ENCODE results near the gene SERPINA3. TPM values are rescaled to one million over a fixed set of nuclear protein-coding genes. Genes with fewer than 3 reads are reported as not detected.

SERPINA3 gene
- total RNA-seq, 1 donor from 2014 or later = not detected

DNA sequence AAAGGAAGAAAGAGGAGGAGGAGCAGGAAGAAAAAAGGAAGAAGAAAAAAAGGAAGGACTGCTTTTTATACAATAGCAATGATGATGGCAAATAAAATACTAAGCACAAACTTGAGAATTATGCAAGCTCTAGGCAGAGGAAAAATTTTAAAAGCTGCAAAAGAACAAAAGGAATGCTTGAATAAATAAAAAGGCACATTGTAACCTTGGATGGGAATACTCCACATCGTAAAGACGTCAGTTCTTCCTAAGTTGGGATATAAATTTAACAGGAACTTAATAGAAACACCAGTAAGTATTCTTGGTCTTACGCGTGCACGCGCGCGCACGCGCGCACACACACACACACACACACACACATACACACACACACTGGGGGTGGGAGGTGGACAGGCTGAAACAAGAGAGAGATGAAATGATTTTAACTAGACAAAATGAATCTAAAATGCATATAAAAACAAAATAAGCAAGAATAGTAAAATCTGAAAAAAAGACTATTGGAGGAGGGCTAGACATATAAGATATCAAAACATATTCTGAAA, 43.0 kb downstream of the SERPINA3 start:
- intact Hi-C loops (cut with micrococcal nuclease) = no loop called here
- no peak overlapping the region for H3K4me3 Mint-ChIP-seq
- H3K4me1 Mint-ChIP-seq = no peaks in the 10 kb centered on the region
- no peaks in the 10 kb centered on the region for H3K9me3 Mint-ChIP-seq
- H3K27ac Mint-ChIP-seq = no peak overlapping the region
- no peaks in the 10 kb centered on the region for H3K27me3 Mint-ChIP-seq
- DNase-seq = no peak
- H3K36me3 Mint-ChIP-seq (ENCODE audit: low read depth) = no peaks in the 10 kb centered on the region

DNA sequence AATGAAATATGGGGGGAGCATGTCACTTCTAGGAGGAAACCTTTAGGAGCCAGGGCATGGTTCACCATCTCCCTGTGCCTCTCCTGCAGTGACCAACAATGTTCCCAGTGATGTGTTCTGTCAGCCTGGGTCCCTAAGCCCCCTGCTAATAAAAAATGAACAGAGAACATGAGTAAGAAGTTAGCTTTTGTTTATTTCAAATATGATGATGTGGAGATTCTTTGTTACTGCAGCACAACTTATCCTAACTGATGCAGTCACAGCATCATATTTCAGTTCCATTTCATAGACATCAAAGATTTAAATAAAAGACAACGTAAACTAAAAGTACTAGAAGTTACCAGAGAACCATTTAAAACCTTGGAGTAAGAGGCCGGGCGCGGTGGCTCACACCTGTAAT, 43.9 kb downstream of the SERPINA3 start:
- no peaks in the 10 kb centered on the region for H3K4me1 Mint-ChIP-seq
- H3K27ac Mint-ChIP-seq = no peak overlapping the region
- intact Hi-C loops (cut with micrococcal nuclease) = no loop called here
- no peak for DNase-seq
- no peaks in the 10 kb centered on the region for H3K9me3 Mint-ChIP-seq
- H3K36me3 Mint-ChIP-seq (ENCODE audit: low read depth) = no peaks in the 10 kb centered on the region
- H3K4me3 Mint-ChIP-seq = no peak overlapping the region
- H3K27me3 Mint-ChIP-seq = no peaks in the 10 kb centered on the region

DNA sequence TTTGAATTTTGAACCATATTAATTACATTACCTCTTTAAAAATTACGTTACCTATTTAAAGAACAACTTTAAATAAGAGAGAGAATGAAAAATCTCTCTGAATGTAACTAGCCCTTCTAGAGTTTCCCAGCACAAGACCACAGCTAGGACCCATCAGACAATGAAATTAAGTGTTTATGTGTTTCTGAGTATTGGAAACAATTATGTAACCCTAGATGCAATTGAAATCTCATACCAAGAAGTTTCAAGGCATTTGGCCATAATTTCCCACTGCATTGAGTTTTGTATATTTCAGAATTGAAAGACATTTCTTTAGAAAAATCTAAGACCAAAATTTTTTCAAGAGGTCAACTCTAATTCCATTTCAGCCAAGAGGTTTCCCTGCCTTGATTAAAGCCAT, 47.1 kb downstream of the SERPINA3 start:
- Mint-ChIP-seq H3K27me3 (peaks cover 4% of the 10 kb centered on the region), H3K9me3 (no peaks in the 10 kb centered on the region), H3K4me1 (no peaks in the 10 kb centered on the region), H3K4me3 (no peak overlapping the region), H3K27ac (no peak overlapping the region), H3K36me3 (ENCODE audit: low read depth) (no peaks in the 10 kb centered on the region)
- no peak for DNase-seq
- intact Hi-C loops (cut with micrococcal nuclease) = no loop called here

DNA sequence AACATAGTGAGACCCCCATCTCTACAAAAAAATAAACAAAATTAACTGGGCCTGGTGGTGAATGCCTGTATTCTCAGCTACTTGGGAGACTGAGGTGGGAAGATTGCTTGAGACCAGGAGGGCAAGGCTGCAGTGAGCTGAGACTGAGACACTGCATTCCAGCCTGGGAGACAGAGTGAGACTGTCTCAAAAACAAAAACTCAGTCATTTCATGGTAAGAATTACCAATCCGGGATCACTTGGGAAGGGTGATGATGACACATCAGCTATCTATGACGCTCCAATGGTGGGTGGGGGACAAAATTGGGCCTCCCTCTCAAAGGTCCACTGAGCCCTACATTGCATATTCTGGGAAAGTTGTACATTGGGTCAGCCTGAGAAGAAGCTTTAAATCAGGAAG, 47.7 kb downstream of the SERPINA3 start:
- peaks cover 7% of the 10 kb centered on the region for H3K27me3 Mint-ChIP-seq
- H3K4me3 Mint-ChIP-seq = no peak overlapping the region
- no peak overlapping the region for H3K27ac Mint-ChIP-seq
- H3K4me1 Mint-ChIP-seq = no peaks in the 10 kb centered on the region
- DNase-seq = no peak
- H3K36me3 Mint-ChIP-seq (ENCODE audit: low read depth) = no peaks in the 10 kb centered on the region
- intact Hi-C loops (cut with micrococcal nuclease) = no loop called here
- no peaks in the 10 kb centered on the region for H3K9me3 Mint-ChIP-seq

DNA sequence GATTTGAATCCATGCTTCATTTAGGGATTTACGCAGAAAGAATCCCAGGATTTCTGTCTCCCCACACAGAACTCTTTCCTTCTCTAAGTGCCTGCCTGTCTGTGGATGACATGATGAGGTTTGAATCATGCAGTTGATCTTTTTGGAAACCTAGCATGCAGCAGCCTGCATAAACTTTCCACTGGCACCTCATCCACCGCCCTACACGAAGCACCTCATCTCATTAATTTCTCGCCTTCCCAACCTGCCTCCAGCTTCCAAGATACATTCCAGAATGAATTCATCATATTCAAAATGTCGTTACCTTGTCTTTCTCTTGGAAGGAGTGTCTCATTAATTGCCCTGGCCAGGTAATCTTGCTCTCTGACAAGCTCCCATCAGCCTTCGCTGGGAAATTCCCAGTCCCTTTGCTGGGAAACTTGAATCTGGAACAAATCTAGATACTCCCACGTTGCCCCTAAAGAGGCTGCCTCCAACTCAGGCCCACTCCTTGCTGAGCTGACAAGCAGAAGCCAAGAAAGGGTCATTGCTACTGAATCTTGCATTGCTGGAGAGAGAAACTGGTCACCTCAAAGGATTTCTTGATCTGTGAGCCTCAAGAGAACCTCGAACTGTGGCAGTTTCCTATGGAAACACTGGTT, 48.2 kb downstream of the SERPINA3 start:
- peaks cover 9% of the 10 kb centered on the region for H3K27me3 Mint-ChIP-seq
- no peak for DNase-seq
- no peaks in the 10 kb centered on the region for H3K36me3 Mint-ChIP-seq (ENCODE audit: low read depth)
- no peak overlapping the region for H3K4me3 Mint-ChIP-seq
- H3K4me1 Mint-ChIP-seq = no peaks in the 10 kb centered on the region
- intact Hi-C loops (cut with micrococcal nuclease) = no loop called here
- no peaks in the 10 kb centered on the region for H3K9me3 Mint-ChIP-seq
- H3K27ac Mint-ChIP-seq = no peak overlapping the region

DNA sequence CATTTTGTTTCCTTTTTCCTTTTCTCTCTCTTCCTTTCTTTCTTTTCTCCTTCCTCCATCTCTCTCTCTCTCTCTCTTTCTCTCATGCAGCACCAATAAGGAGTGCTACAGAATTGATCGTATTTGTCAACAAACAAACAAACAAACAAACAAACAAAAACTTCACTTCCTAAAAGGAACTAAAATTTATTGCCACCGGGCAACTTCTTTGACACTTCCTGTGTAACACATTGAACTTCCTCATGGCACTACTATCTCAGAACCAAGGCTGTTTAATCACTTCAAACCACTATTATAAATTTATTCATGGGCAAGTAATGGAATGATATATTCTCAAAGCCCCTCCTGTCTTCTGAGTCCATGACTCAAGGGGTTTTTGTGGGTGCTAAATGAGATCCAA, 51.3 kb downstream of the SERPINA3 start:
- H3K27ac Mint-ChIP-seq = no peak overlapping the region
- no peaks in the 10 kb centered on the region for H3K36me3 Mint-ChIP-seq (ENCODE audit: low read depth)
- no peaks in the 10 kb centered on the region for H3K9me3 Mint-ChIP-seq
- peaks cover 11% of the 10 kb centered on the region for H3K27me3 Mint-ChIP-seq
- H3K4me3 Mint-ChIP-seq = no peak overlapping the region
- intact Hi-C loops (cut with micrococcal nuclease) = no loop called here
- DNase-seq = no peak
- H3K4me1 Mint-ChIP-seq = no peaks in the 10 kb centered on the region

DNA sequence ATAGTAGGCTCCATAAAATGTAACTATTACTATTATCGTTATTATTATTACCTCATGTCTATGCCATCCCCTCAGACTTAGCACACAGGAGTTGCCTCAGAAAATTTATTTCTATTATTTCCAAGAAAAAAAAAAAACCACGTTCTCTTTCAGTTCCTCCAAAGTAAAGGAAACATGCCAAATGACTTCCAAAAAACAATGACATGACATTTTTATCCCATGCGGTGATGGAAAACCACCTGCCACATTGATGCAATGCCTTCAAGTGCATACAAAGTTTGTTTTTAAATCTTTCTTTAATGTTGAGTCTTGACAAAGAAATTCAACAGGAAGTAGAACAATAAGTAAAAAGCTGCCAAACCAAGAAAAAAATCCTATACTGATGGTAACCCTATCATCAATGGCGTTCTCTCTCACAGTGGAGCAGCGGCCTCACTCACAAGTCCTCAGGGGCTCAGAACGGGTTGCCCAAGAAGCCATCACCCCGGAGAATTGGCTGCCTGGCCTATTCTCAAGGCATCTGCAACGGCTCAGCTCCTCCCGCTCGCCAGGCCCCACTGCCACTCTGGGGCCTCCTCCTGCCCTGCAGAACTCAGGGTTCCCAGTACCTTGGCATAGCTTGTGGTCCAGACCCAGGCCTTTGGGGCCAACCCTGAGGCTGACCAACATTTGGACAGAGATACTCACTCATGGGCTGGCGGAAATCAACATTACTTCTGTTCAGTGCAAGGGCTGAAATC, 51.9 kb downstream of the SERPINA3 start:
- no peaks in the 10 kb centered on the region for H3K4me1 Mint-ChIP-seq
- H3K9me3 Mint-ChIP-seq = no peaks in the 10 kb centered on the region
- H3K4me3 Mint-ChIP-seq = no peak overlapping the region
- peaks cover 11% of the 10 kb centered on the region for H3K27me3 Mint-ChIP-seq
- H3K27ac Mint-ChIP-seq = no peak overlapping the region
- H3K36me3 Mint-ChIP-seq (ENCODE audit: low read depth) = no peaks in the 10 kb centered on the region
- no peak for DNase-seq
- intact Hi-C loops (cut with micrococcal nuclease) = no loop called here

DNA sequence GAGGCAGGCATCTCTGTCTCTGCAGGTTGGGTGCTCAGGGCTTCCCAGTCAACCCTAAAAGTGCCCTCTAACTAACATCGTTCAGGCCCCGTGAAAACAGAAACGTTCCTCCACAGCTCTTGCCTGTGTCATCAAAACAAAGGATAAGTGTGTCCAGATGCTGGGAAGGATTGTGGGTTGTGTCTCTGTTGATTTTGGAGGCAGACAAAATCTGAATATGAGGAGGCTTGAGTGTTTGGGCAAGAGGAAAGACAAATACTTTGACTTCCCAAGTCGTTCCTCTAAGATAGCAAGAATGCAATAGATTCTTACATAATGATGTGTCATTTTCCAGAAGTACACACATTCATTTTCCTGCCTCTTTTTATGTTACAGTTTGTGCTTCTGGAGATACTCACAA, 52.9 kb downstream of the SERPINA3 start:
- intact Hi-C loops (cut with micrococcal nuclease) = no loop called here
- Mint-ChIP-seq H3K27ac (no peak overlapping the region), H3K36me3 (ENCODE audit: low read depth) (no peaks in the 10 kb centered on the region), H3K4me3 (no peak overlapping the region), H3K4me1 (no peaks in the 10 kb centered on the region), H3K9me3 (no peaks in the 10 kb centered on the region), H3K27me3 (peaks cover 14% of the 10 kb centered on the region)
- no peak for DNase-seq

DNA sequence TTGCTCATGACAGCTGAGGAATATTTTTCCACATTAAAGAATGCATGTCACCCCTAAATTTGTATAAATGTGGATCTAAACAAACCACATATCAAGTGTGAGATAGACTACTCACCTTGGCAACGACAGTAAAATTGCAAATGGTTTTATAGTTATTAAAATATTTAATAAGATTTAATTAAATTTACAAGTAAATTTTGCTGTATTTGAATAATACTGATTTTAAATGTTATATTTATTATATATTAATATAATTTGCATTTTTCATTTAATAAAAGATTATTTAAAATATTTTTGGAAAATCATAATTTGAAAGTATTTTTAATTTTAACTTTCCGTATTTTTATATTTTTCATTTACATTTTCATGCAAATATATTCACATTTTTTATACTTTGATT, 53.4 kb downstream of the SERPINA3 start:
- H3K9me3 Mint-ChIP-seq = no peaks in the 10 kb centered on the region
- DNase-seq = no peak
- intact Hi-C loops (cut with micrococcal nuclease) = no loop called here
- no peaks in the 10 kb centered on the region for H3K36me3 Mint-ChIP-seq (ENCODE audit: low read depth)
- peaks cover 14% of the 10 kb centered on the region for H3K27me3 Mint-ChIP-seq
- no peaks in the 10 kb centered on the region for H3K4me1 Mint-ChIP-seq
- H3K4me3 Mint-ChIP-seq = no peak overlapping the region
- no peak overlapping the region for H3K27ac Mint-ChIP-seq

DNA sequence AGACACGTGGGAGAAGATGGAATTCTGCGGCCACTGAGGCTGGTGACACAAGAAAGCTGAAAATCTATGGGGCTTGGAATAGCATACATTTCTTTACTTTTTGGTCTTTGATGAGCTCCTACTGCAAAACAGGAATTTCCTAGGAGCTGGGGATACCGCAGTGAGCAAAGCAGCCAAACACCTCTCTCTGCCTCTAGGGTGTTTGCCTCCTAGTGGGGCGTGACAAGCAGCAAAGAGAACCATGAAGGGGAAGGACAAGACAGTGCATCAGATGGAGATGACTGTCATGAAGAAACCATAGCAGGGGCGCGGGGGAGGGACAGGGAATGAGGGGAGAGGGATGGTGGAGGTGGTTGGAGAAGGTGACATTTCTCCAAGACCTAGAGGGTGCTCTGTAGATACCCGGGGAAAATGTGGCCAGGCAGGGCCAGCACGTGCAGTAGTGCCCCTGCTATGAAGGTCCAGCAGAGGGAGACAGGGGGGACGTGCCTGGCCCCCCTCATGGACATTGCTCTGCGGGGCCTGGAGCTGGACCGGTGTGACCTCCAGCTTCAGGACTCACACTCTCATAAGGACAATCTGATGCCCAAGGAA, 58.6 kb downstream of the SERPINA3 start:
- no peak overlapping the region for H3K27ac Mint-ChIP-seq
- intact Hi-C loops (cut with micrococcal nuclease) = no loop called here
- DNase-seq = no peak
- no peaks in the 10 kb centered on the region for H3K36me3 Mint-ChIP-seq (ENCODE audit: low read depth)
- H3K4me1 Mint-ChIP-seq = no peaks in the 10 kb centered on the region
- H3K9me3 Mint-ChIP-seq = no peaks in the 10 kb centered on the region
- H3K27me3 Mint-ChIP-seq = peaks cover 5% of the 10 kb centered on the region
- H3K4me3 Mint-ChIP-seq = no peak overlapping the region

DNA sequence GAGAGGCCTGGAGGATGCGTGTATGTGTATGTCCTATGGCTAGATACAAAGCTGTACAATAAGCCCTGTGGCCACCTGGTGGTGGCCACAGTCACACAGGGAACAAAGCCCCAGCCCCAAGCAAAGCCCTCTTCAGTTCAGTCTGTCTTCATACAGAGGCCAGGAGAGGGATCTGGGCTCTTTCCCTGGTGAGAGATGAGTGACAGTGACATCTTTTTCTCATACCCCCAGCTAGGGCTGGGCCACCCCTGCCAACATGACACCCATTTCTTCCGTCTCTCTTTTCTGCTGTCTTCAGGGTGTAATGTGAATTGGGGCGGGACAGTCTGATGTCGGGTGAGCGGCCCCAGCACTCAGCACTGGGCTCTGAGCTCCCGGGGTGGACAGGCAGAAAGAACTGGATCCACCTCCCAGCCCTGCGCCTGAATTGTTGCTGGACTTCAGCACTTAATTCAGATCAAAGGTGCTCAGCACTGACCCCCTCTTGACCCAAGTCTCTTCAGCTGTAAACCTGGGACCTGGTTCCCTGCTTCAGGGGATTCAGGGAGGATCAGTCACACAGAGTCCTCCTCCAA, 59.8 kb downstream of the SERPINA3 start:
- Mint-ChIP-seq H3K27ac (no peak overlapping the region), H3K4me1 (no peaks in the 10 kb centered on the region), H3K27me3 (peaks cover 5% of the 10 kb centered on the region), H3K4me3 (no peak overlapping the region), H3K36me3 (ENCODE audit: low read depth) (no peaks in the 10 kb centered on the region), H3K9me3 (no peaks in the 10 kb centered on the region)
- intact Hi-C loops (cut with micrococcal nuclease) = no loop called here
- no peak for DNase-seq

DNA sequence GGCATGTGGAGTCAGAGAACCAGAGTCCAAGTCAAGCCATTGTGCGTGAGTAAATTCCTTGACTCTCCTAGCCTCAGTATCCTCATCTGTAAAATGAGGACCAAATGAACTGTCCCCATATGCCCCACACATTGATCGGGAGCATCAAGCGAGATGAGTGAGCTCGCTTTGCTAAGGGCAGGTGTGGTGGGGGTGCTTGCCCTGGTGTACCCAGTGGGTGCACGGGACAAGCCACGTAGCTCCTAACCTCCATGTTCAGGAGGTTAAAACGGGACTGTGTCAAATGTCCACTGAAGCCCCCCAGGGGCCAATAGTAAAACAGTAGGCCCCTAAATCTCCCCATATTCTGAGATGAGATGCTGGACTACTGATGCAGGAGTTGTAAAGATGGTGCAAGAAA, 60.9 kb downstream of the SERPINA3 start:
- Mint-ChIP-seq H3K9me3 (no peaks in the 10 kb centered on the region), H3K4me3 (no peak overlapping the region), H3K27me3 (peaks cover 3% of the 10 kb centered on the region), H3K27ac (no peak overlapping the region), H3K36me3 (ENCODE audit: low read depth) (no peaks in the 10 kb centered on the region), H3K4me1 (no peaks in the 10 kb centered on the region)
- DNase-seq = no peak
- intact Hi-C loops (cut with micrococcal nuclease) = no loop called here
